ENCODE results near the gene SGCG.

Gene SGCG

GRCh38 chr13:23330356-23330755 lies 149.6 kb downstream of the SGCG start:
- DNase-seq (ENCODE audit: low read depth) = no peak

- no peak for DNase-seq (ENCODE audit: low read depth)
These were observed 158.4 kb downstream of the SGCG start for GRCh38 chr13:23339225-23339624.

GRCh38 chr13:23344931-23345595 lies 164.3 kb downstream of the SGCG start:
- no peak for DNase-seq (ENCODE audit: low read depth)

- no peak for DNase-seq (ENCODE audit: low read depth)
These were observed 166.8 kb downstream of the SGCG start for GRCh38 chr13:23347601-23348000.

GRCh38 chr13:23348262-23349127 lies 167.7 kb downstream of the SGCG start:
- DNase-seq (ENCODE audit: low read depth) = no peak

- peak; percentile 36 for DNase-seq (ENCODE audit: low read depth)
These were observed 168.6 kb downstream of the SGCG start for GRCh38 chr13:23349161-23349897.

GRCh38 chr13:23350009-23350408 lies 169.2 kb downstream of the SGCG start:
- no peak for DNase-seq (ENCODE audit: low read depth)

- no peak for DNase-seq (ENCODE audit: low read depth)
These were observed 171.4 kb downstream of the SGCG start for GRCh38 chr13:23352161-23352560.

- DNase-seq (ENCODE audit: low read depth) = no peak
These were observed 173.7 kb downstream of the SGCG start for GRCh38 chr13:23354520-23354919.

- no peak for DNase-seq (ENCODE audit: low read depth)
These were observed 175.6 kb downstream of the SGCG start for GRCh38 chr13:23356368-23356767.

- no peak for DNase-seq (ENCODE audit: low read depth)
These were observed 176.6 kb downstream of the SGCG start for GRCh38 chr13:23357349-23357748.

- no peak for DNase-seq (ENCODE audit: low read depth)
These were observed 179.1 kb downstream of the SGCG start for GRCh38 chr13:23359882-23360281.

- no peak for DNase-seq (ENCODE audit: low read depth)
These were observed 184.9 kb downstream of the SGCG start for GRCh38 chr13:23365652-23366051.

GRCh38 chr13:23367907-23368306 lies 187.1 kb downstream of the SGCG start:
- no peak for DNase-seq (ENCODE audit: low read depth)

GRCh38 chr13:23372264-23372906 lies 191.6 kb downstream of the SGCG start:
- no peak for DNase-seq (ENCODE audit: low read depth)

Data from stromal cell of bone marrow (primary cell).